K562 (cell line): ENCODE data around the gene PMP22. TPM values are rescaled to one million over a fixed set of nuclear protein-coding genes. Genes with fewer than 3 reads are reported as not detected.

ENCODE experiments used
- ATAC-seq: fragments of 200-7000 bp; cut with Tn5 transposase; 3 replicates; pipeline ENCODE4 v1.9.1; 2020; ENCODE audit warnings: moderate library complexity
- BruUV-seq: library from RNA; stranded (reverse); fragments of 400-500 nt; replicated peaks from 2 replicates; lab custom pipeline; 2021; lab: Mats Ljungman, UMichigan
- CTCF ChIA-PET: fragments of 300-600 bp; formaldehyde crosslinking; extraction: SDS; loops from one replicate; lab custom pipeline; 2021; ENCODE audit warnings: low intra/inter-chr PET ratio; lab: Yijun Ruan, JAX
- POLR2A ChIA-PET: fragments of 300-600, 350-650 bp; sonication (Branson Sonifier 250); formaldehyde crosslinking; extraction: SDS; loops from one replicate; lab custom pipeline; 2021; ENCODE audit warnings: antibody characterized with exemption, inconsistent platforms; lab: Yijun Ruan, JAX
- DNase-seq, 4 experiments: peaks; one replicate each; pipeline versions ENCODE4 v3.0.0 to v3.0.0-alpha.2; 2011 to 2018; ENCODE audit warnings: low spot score in 3 of 4, mixed read lengths in 3 of 4; ENCODE audit errors: extremely low read depth in 1 of 4
- FAIRE-seq: peaks from 2 replicates; lab custom pipeline; 2011; peaks lifted over from hg19 to GRCh38; lab: Jason Lieb, UNC
- H2AFZ ChIP-seq: 2 replicates; pipeline ENCODE4 v1.6.0; 2011; ENCODE audit warnings: low read depth, low read length, control low read depth, inconsistent platforms
- H3K27ac ChIP-seq: fragments of 200-600 bp; 3 replicates; pipeline ENCODE4 v1.8.0; 2011; ENCODE audit warnings: low read depth, mild to moderate bottlenecking, control low read depth, inconsistent platforms, low read length, moderate library complexity, mixed read lengths; ENCODE audit errors: extremely low read depth
- H3K27me3 ChIP-seq, 2 experiments: fragments of 300-600 bp in 1 of 2; 2 replicates in 1 of 2; 3 replicates in 1 of 2; pipeline versions ENCODE4 v1.6.0 to v1.8.0; 2011; ENCODE audit warnings: inconsistent platforms in 2 of 2, low read length in 2 of 2, mild to moderate bottlenecking in 1 of 2, mixed read lengths in 1 of 2, moderate library complexity in 1 of 2; ENCODE audit not compliant: control insufficient read depth in 2 of 2, insufficient read depth in 2 of 2
- H3K36me3 ChIP-seq: fragments of 300-600 bp; 3 replicates; pipeline ENCODE4 v1.8.0; 2011; ENCODE audit warnings: mild to moderate bottlenecking, low read length, inconsistent platforms; ENCODE audit not compliant: control insufficient read depth, insufficient read depth
- H3K4me1 ChIP-seq, 2 experiments: fragments of 200-600 bp in 1 of 2; replicated peaks in 1 of 2; 2 replicates in 1 of 2; 3 replicates in 1 of 2; pipeline versions ENCODE4 v1.5.1 to v1.8.0; 2011; ENCODE audit warnings: inconsistent platforms in 2 of 2, low read length in 2 of 2, mild to moderate bottlenecking in 1 of 2, mixed read lengths in 1 of 2, moderate library complexity in 1 of 2; ENCODE audit not compliant: control insufficient read depth in 2 of 2, insufficient read depth in 2 of 2
- H3K4me2 ChIP-seq: 2 replicates; pipeline ENCODE4 v1.6.1; 2011; ENCODE audit warnings: low read length, control low read depth, inconsistent platforms, mixed read lengths; ENCODE audit not compliant: insufficient read depth
- H3K4me3 ChIP-seq: fragments of 200-600 bp; sonication (generic), shearing (Covaris generic); 2 replicates; pipeline ENCODE4 v1.5.1; 2016; ENCODE audit warnings: control low read depth, inconsistent platforms
- H3K79me2 ChIP-seq: fragments of 200-600 bp; 3 replicates; pipeline ENCODE4 v1.8.0; 2011; ENCODE audit warnings: low read length, inconsistent platforms; ENCODE audit not compliant: control insufficient read depth, insufficient read depth
- H3K9ac ChIP-seq, 2 experiments: 2 replicates each; pipeline versions ENCODE4 v1.6.0 to v1.6.1; 2011; ENCODE audit warnings: low read depth in 2 of 2, low read length in 2 of 2, control low read depth in 1 of 2, inconsistent platforms in 1 of 2, mild to moderate bottlenecking in 1 of 2, mixed read lengths in 1 of 2; ENCODE audit not compliant: insufficient read depth in 1 of 2
- H3K9me1 ChIP-seq: one replicate; pipeline ENCODE4 v1.6.0; 2011; ENCODE audit warnings: inconsistent platforms, mild to moderate bottlenecking, low read length, moderate library complexity; ENCODE audit not compliant: control insufficient read depth, insufficient read depth
- H3K9me3 ChIP-seq: replicated peaks from 2 replicates; pipeline ENCODE4 v1.5.1; 2011; ENCODE audit warnings: low read depth, low read length, inconsistent platforms; ENCODE audit not compliant: control insufficient read depth, insufficient read depth
- H4K20me1 ChIP-seq: replicated peaks from 2 replicates; pipeline ENCODE4 v1.6.1; 2011; ENCODE audit warnings: low read length, inconsistent platforms, mixed read lengths; ENCODE audit not compliant: control insufficient read depth, insufficient read depth
- CBFA2T2 ChIP-seq: fragments of 450-650 bp; conservative IDR thresholded peaks from 2 replicates; pipeline ENCODE4 v1.6.1; 2017; ENCODE audit warnings: mild to moderate bottlenecking
- CEBPB ChIP-seq: fragments of 450-650 bp; IDR thresholded peaks from 2 replicates; pipeline ENCODE4 v1.6.1; 2016; ENCODE audit warnings: missing genetic modification characterization, missing compliant biosample characterization
- CEBPG ChIP-seq, 3 experiments: fragments of 200-800 bp in 1 of 3; sonication (Bioruptor generic) in 1 of 3; sonication (generic) in 1 of 3; formaldehyde crosslinking in 1 of 3; IDR thresholded peaks in 2 of 3; conservative IDR thresholded peaks in 1 of 3; 2 replicates each; pipeline versions ENCODE4 v1.6.1 to v1.8.0; 2016 to 2022; ENCODE audit warnings: missing compliant biosample characterization in 2 of 3, missing genetic modification characterization in 2 of 3, mild to moderate bottlenecking in 1 of 3, missing genetic modification reagents in 1 of 3
- HMBOX1 ChIP-seq: sonication (generic); IDR thresholded peaks from 2 replicates; pipeline ENCODE4 v1.6.1; 2016
- PTBP1 ChIP-seq: fragments of 200-400 bp; formaldehyde crosslinking; IDR thresholded peaks from 2 replicates; pipeline ENCODE4 v1.6.1; 2017; ENCODE audit warnings: low read depth, low read length
- RBM25 ChIP-seq: fragments of 200-400 bp; formaldehyde crosslinking; IDR thresholded peaks from 2 replicates; pipeline ENCODE4 v1.6.1; 2018; ENCODE audit warnings: low read length, low read depth, moderate library complexity; ENCODE audit not compliant: severe bottlenecking
- RCOR1 ChIP-seq, 2 experiments: IDR thresholded peaks; 2 replicates each; pipeline ENCODE4 v1.6.1; 2012; ENCODE audit warnings: low read depth in 2 of 2, low read length in 2 of 2, borderline replicate concordance in 1 of 2, improper control_type of control experiment in 1 of 2
- RFX1 ChIP-seq: fragments of 450-650 bp; IDR thresholded peaks from 2 replicates; pipeline ENCODE4 v1.6.1; 2016; ENCODE audit warnings: mild to moderate bottlenecking, moderate library complexity
- RFX5 ChIP-seq: IDR thresholded peaks from 2 replicates; pipeline ENCODE4 v1.6.1; 2011; ENCODE audit warnings: low read depth, mild to moderate bottlenecking, improper control_type of control experiment, low read length
- TRIM24 ChIP-seq, 2 experiments: fragments of 450-650 bp; IDR thresholded peaks; 2 replicates each; pipeline ENCODE4 v1.6.1; 2016
- ZNF3 ChIP-seq: fragments of 250-450 bp; sonication (Bioruptor Pico); IDR thresholded peaks from 2 replicates; pipeline ENCODE4 v1.5.0; 2021; ENCODE audit warnings: mild to moderate bottlenecking, moderate library complexity
- WGBS: fragments of 100-300 bp; shearing (Covaris generic); methylation state at CpG from one replicate; pipeline ENCODE4 v1.1.6; 2016; ENCODE audit warnings: low coverage, mixed read lengths; ENCODE audit not compliant: insufficient coverage; ENCODE audit errors: missing lambda C conversion rate; 5-methylcytosine and 5-hydroxymethylcytosine counted together
- in situ Hi-C: fragments of 300-500 bp; cut with MboI; formaldehyde crosslinking; loops from 4 replicates; pipeline ENCODE4 v1.15.0; 2018; ENCODE audit warnings: inconsistent platforms, mixed read lengths
- intact Hi-C: fragments of 100-400 bp; cut with micrococcal nuclease; formaldehyde crosslinking; loops from 2 replicates; pipeline ENCODE4 v1.14.2; 2022
- polyA plus RNA-seq, 8 experiments: library from polyadenylated mRNA; depleted of rRNA in 4 of 8; stranded (reverse) in 5 of 8; unstranded in 3 of 8; fragments of >200 nt; fragmentation: Nextera tagmentation in 2 of 8; fragmentation: Illumina TruSeq in 1 of 8; extraction: Ambion mirVana in 2 of 8; extraction: Trizol in 1 of 8; gene quantifications; 2 replicates each; pipeline versions ENCODE4 v1.2.1 to v1.2.3, GENCODE V29; 2011 to 2014; ENCODE audit warnings: inconsistent platforms in 1 of 8, missing spikeins in 1 of 8
- total RNA-seq, 7 experiments: library from RNA; depleted of rRNA in 6 of 7; stranded (reverse); fragments of >200 nt in 6 of 7; fragmentation: Illumina TruSeq in 2 of 7; extraction: Trizol in 2 of 7; gene quantifications; 2 replicates each; pipeline versions ENCODE4 v1.2.1 to v1.2.3, GENCODE V29; 2011 to 2021; ENCODE audit warnings: low replicate concordance in 1 of 7
- TF ChIP-seq, protein P1 (sequence below): fragments of 250-450 bp; sonication (Bioruptor Pico); IDR thresholded peaks from 2 replicates; pipeline ENCODE4 v1.5.0; 2022; ENCODE audit warnings: mild to moderate bottlenecking

The PMP22 gene
- total and polyA plus RNA-seq, 9 of the 15 experiments (the other 6 are each of a cell fraction or from before 2014, with no cell fraction given): 12.6 to 62.3 (median 25.8) TPM

GRCh38 chr17:15281909-15282308 lies 16.8 kb upstream of the PMP22 start:
- no peak overlapping the region for H3K4me3 ChIP-seq
- H3K4me1 ChIP-seq: no peaks in the 10 kb centered on the region
- H4K20me1 ChIP-seq: no peaks in the 10 kb centered on the region
- no peak for DNase-seq
- no TSS peak for BruUV-seq
- H3K9ac ChIP-seq: no peak overlapping the region
- no peaks in the 10 kb centered on the region for H3K27me3 ChIP-seq
- H3K9me1 ChIP-seq: no peaks in the 10 kb centered on the region
- TF ChIP-seq CEBPB (tag) (0 out of 2 replicates have a peak, but pooled peaks have one; percentile 15), RBM25 (no peak), CEBPG (CRISPR knock-in tag; IDR thresholded peaks at IDR 0.05) (no peak), CEBPG (tag; conservative IDR thresholded peaks at IDR 0.05 in 1 of 2, IDR thresholded peaks at IDR 0.05 in 1 of 2) (peak in 1 of 2 experiments; percentile 17; a peak in 1 of 4 replicates)
- no peak overlapping the region for H3K27ac ChIP-seq
- ChIA-PET POLR2A (interaction anchor here (0.7 kb wide), 1 partner anchor 17 kb away, joined by 3 read pairs; no protein-coding TSS in a partner anchor), CTCF (no interaction called here)
- H3K79me2 ChIP-seq: no peaks in the 10 kb centered on the region
- no peak overlapping the region for H2AFZ ChIP-seq
- H3K4me2 ChIP-seq: no peak overlapping the region
- ATAC-seq: no peak
- H3K9me3 ChIP-seq: no peaks in the 10 kb centered on the region; the same call in 1 of the 2 replicates
- in situ Hi-C loops: no loop called here
- intact Hi-C loops: no loop called here
- FAIRE-seq: no peak
- 16% methylated on average over 3 of the region's 3 CpGs for WGBS
- H3K36me3 ChIP-seq: no peaks in the 10 kb centered on the region

DNA sequence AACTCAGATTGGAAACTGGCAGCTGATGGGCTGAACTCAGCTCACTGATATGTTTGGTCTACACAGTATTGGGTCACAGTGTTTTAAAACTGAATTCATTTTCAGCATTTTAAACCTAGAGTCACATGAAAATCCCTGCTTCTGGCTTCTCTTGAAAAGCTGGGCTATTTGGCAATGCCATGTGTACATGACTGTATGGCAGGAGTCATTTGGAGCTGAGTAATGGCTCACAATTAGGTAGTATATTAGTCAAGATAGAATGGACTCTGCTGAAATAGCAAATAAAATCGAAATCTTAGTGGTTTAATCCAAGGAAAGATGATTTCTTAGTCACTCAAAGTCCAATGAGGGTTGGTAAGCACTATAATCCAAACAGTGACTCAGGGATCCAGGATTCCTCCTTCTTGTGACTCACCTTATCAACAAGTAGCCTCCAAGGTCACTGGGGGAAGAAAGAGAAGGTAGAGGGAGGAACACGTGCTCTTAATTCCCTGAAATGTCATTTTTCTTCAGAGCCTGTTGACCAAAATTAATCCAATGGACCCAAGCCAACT lies 13.9 kb upstream of the PMP22 start:
- in situ Hi-C loops: no loop called here
- WGBS: 0% methylated on average over 2 of the region's 2 CpGs
- FAIRE-seq: no peak
- TF ChIP-seq RCOR1 (IDR thresholded peaks at IDR 0.05; ENCODE audit: borderline replicate concordance in 1 of 2, low read depth in 2 of 2, low read length in 2 of 2): no peak
- TF ChIP-seq, protein P1, sequence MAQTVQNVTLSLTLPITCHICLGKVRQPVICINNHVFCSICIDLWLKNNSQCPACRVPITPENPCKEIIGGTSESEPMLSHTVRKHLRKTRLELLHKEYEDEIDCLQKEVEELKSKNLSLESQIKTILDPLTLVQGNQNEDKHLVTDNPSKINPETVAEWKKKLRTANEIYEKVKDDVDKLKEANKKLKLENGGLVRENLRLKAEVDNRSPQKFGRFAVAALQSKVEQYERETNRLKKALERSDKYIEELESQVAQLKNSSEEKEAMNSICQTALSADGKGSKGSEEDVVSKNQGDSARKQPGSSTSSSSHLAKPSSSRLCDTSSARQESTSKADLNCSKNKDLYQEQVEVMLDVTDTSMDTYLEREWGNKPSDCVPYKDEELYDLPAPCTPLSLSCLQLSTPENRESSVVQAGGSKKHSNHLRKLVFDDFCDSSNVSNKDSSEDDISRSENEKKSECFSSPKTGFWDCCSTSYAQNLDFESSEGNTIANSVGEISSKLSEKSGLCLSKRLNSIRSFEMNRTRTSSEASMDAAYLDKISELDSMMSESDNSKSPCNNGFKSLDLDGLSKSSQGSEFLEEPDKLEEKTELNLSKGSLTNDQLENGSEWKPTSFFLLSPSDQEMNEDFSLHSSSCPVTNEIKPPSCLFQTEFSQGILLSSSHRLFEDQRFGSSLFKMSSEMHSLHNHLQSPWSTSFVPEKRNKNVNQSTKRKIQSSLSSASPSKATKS (CRISPR knock-in tag): no peak
- no peak for TF ChIP-seq RFX5
- TF ChIP-seq RFX1: no peak
- no peak for TF ChIP-seq HMBOX1
- no peak for TF ChIP-seq CBFA2T2
- TF ChIP-seq ZNF3 (CRISPR knock-in tag): no peak
- TF ChIP-seq TRIM24 (IDR thresholded peaks at IDR 0.05): peak in 1 of 2 experiments; percentile 34; a peak in 1 of 4 replicates
- no peak for TF ChIP-seq PTBP1

More for the DNA sequence above, 13.9 kb upstream of the PMP22 start:
- no peaks in the 10 kb centered on the region for H3K4me1 ChIP-seq
- no peaks in the 10 kb centered on the region for H4K20me1 ChIP-seq
- intact Hi-C loops: no loop called here
- H3K27ac ChIP-seq: no peak overlapping the region
- no peak overlapping the region for H3K4me3 ChIP-seq
- BruUV-seq: no TSS peak
- H3K9me1 ChIP-seq: no peaks in the 10 kb centered on the region
- no peak overlapping the region for H3K4me2 ChIP-seq
- no peak overlapping the region for H2AFZ ChIP-seq
- no peaks in the 10 kb centered on the region for H3K79me2 ChIP-seq
- no peaks in the 10 kb centered on the region for H3K36me3 ChIP-seq
- ATAC-seq (no peak), DNase-seq (peak in 1 of 4 experiments; percentile 24)
- no peaks in the 10 kb centered on the region; the same call in 1 of the 2 replicates for H3K9me3 ChIP-seq
- POLR2A ChIA-PET: no interaction called here
- CTCF ChIA-PET: no interaction called here
- no peak overlapping the region for H3K9ac ChIP-seq
- H3K27me3 ChIP-seq: no peaks in the 10 kb centered on the region
